ENCODE results near the gene PDE2A.

- TF ChIP-seq POLR2A (IDR thresholded peaks at IDR 0.05; ENCODE audit: low read depth, low read length) (no peak), POLR2AphosphoS5 (IDR thresholded peaks at IDR 0.05; ENCODE audit: insufficient read depth, low read depth, low read length) (no peak), JUN (IDR thresholded peaks at IDR 0.05; ENCODE audit: borderline replicate concordance, insufficient read depth, insufficient read length, low read depth) (no peak)
- TF ChIP-seq, protein P1, sequence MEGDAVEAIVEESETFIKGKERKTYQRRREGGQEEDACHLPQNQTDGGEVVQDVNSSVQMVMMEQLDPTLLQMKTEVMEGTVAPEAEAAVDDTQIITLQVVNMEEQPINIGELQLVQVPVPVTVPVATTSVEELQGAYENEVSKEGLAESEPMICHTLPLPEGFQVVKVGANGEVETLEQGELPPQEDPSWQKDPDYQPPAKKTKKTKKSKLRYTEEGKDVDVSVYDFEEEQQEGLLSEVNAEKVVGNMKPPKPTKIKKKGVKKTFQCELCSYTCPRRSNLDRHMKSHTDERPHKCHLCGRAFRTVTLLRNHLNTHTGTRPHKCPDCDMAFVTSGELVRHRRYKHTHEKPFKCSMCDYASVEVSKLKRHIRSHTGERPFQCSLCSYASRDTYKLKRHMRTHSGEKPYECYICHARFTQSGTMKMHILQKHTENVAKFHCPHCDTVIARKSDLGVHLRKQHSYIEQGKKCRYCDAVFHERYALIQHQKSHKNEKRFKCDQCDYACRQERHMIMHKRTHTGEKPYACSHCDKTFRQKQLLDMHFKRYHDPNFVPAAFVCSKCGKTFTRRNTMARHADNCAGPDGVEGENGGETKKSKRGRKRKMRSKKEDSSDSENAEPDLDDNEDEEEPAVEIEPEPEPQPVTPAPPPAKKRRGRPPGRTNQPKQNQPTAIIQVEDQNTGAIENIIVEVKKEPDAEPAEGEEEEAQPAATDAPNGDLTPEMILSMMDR (IDR thresholded peaks at IDR 0.05; ENCODE audit: extremely low read depth in 1 of 2, insufficient read depth in 1 of 2, low read depth in 1 of 2, low read length in 2 of 2), result no peak
These were observed 22.1 kb downstream of the PDE2A start for GRCh38 chr11:72652133-72652532.

Measured in endothelial cell of umbilical vein (primary cell).